HG03097 (cell line): Measurements from ENCODE around the gene SNX9.
"Not testable (repeated sequence)": the region's sequence is repeated elsewhere in the genome, so short reads cannot be mapped to it uniquely, and the experiment has no call there.

Experiments
- ATAC-seq: cut with Tn5 transposase; IDR thresholded peaks from one replicate; pipeline ENCODE4 v1.9.1; 2021; ENCODE audit not compliant: unreplicated experiment, low FRiP score

The SNX9 gene

DNA sequence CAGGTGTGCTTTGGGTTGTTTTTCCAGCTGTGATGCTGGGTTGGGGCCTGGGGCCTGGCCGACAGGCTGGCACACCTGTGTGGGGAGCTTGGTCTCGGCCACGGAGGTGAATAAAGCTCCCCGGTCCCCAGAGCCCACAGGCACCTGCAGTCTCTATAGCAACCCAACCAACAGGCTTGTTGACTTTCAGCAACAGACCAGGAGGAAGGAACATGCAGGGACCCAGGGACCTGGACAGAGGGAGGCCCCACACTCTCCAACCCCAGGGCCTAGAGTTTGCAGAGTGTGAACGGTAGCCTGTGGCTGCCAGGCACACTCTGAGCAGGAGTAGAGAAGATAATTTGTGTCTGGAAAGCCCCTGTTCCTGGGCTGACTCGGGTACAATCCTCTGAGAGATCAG lies 144.0 kb downstream of the SNX9 start:
- ATAC-seq = no peak

DNA sequence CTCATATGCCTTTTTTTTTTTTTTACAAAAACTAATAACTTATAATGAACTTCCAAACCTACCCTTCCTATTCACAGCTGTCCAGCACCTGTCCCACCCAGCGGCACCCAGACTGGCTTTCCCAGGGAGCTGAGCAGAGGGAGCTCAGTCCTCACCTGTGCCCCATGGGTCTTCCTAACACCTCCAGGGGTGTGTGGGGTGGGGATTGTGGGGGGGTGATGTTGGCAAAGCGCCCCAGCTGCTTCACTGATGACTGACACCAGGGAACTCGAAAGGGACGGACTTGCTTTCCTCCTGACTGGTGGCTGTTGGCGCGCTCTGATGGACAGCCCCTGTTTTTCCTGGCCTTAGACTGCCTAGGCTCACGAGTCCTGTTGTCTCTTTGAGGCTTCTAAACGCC lies 144.4 kb downstream of the SNX9 start:
- no peak for ATAC-seq

DNA sequence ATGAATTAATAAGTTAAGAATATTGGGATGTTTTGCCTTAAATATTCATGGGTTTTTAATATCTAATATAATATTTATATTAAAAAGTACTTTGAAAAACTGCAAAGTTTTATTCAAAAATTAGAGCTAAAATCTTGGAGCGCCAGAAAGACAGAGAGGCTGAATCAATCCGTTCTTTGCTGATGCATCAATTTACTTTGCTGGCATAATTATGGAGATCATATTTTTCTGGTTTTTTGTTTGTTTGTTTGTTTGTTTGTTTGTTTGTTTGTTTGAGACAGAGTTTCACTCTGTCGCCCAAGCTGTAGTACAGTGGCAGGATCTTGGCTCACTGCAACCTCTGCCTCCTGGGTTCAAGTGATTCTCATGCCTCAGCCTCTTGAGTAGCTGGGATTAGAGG lies 149.1 kb downstream of the SNX9 start:
- not testable (repeated sequence) for ATAC-seq

DNA sequence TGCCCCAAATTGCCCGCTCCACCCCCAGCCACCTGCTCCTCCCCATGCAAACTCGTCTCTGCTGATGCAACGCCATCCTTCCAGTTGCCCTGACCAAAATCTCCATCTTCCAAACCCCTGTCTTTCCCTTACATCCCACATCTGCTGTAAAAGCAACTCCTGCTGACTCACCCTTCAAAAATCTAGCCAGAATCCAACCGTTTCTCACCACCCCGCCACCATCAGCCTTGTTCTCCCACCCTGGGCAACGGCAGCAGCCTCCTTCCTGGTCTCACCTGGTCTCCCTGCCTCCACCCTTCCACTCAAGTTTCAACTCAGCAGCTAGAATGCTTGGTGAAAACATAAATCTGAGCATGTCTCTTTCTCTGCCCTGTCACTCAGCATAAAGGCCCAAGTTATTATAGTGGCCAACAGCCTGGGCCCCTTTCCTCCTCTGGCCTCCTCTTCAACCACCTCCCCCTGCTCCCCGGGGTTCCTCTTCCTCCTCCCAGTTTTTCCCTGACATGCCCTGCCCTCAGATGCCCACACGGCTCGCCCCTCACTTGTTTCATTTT lies 151.4 kb downstream of the SNX9 start:
- no peak for ATAC-seq

DNA sequence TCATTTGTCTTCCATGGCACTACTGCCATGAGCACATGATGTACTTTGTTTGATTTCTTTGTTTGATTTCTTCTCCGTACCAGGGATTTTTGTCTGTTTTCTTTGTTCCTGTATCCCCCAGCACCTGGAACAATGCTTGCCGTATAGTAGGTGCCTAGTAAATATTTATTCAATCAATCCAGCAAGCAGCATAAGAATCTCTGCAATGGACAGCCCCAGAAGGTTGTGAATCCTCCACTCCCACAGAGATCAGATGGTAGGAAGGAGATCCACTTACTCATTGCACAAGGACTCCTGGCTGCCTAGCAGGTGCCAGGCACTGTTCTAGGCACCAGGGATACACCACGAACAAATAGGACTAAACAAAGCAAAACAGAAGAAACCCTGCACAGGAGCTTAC lies 151.9 kb downstream of the SNX9 start:
- ATAC-seq = no peak

DNA sequence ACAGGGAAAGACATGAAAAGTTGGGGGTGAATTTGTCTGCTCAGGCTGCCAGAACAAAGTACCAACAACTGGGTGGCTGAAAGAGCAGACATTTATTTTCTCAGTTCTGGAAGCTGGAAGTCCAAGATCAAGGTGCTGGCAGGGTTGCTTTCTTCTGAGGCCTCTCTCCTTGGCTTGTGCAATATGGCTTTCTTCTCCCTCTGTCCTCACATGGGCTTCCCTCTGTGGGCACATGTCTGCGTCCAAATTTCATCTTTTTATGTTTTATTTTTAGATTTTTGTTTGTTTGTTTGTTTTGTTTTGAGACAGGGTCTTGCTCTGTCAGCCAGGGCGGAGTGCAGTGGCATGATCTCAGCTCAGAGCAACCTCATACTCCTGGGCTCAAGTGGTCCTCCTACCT lies 152.4 kb downstream of the SNX9 start:
- no peak for ATAC-seq

DNA sequence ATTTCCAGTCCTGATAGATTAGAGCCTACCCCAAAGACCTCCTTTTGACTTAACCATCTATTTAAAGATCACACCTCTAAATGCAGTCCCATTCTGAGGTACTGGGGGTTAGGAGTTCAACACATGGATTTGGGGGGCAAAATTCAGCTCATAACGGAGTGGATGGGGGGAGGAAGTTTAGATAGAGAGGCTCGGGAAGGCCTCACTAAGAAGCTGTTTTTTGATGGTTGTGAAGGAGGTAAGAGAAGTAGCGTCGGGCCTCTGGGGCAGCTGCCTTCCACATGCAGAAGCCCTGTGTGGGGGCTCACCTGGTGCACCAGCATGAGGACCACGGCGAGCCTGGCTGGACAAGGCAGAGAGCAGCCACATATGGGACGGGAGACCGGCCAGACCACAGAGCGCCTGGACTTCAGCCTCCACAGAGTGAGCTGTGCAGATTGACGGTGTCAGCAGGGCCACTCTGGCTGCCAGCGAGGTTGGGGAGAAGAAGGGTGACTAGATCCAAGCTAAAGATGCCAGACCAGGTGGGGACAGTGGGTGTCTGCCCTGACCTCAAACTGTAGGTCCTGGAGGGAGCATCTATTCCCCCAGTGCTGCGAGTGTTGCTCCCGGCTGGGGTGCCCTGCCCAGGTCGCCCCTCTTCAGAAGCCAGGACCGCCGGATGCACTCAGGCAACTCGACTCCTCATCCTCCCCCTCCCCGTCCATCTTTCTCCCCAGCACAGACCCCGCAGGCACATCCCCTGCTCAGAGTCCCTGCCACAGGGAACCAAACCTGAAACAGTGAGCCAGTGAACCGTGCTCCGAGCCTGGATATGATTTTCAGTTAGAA lies 153.5 kb downstream of the SNX9 start:
- ATAC-seq = no peak

DNA sequence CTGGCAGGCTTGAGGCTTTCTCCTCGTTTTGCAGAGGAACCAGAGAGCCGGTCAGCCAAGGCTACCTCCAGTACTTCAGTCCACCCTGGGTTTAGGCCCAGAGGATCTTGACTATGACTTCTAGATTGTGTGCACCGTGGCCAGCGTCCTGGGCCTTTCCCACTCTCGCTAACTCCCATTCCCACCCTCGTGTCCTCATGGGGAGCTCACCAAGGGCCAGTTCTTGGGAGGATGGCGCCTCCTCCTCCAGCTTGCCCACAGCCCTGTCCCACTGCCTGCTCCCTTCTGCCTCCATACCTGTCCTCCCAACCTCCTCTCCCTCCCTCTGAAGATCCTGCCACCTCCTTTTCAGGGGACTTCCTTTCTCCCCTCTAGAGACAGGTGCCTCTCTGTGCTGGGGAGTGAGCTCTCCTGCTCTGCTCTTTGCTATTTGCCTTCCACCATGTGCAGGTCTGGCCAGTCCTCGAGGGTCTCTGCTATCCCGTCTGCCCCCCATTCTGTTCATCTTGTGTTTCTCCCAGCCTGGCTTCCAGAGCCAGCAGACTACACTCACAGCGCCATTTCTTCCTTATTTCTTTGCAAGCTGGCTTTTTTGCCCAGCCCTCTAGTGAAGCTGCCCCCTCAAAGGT lies 154.2 kb downstream of the SNX9 start:
- ATAC-seq = no peak

DNA sequence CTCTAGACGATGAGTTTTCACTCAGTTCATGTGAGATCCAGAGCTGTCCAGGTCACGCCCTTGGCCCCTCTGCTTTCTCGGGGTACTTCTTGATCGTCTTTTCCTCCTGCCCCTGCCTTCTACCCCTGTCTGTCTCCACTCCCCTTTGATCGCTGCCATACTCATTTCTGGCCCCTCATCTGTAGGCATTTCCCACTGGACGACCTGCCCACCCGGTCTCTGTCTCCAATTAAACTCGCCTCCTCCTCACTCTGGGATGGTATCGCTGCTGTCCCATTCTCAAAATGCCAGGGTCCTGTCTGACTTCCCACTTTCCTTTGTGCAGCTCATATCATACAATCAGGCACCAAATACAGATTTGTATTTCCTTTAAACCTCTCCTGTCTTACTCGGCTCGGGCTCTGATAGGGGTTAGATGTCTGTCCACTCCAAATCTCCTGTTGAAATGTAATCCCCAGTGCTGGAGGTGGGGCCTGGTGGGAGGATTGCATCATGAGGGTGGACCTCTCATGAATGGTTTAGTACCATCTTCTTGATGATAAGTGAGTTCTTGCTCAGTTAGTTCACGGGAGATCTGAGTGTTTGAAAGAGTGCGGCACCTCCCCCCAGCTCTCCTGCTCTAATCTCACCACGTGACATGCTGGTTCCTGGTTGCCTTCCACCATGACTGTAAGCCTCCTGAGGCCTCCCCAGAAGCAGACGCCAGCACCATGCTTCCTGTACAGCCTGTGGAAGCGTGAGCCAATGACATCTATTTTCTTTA lies 155.2 kb downstream of the SNX9 start:
- no peak for ATAC-seq

DNA sequence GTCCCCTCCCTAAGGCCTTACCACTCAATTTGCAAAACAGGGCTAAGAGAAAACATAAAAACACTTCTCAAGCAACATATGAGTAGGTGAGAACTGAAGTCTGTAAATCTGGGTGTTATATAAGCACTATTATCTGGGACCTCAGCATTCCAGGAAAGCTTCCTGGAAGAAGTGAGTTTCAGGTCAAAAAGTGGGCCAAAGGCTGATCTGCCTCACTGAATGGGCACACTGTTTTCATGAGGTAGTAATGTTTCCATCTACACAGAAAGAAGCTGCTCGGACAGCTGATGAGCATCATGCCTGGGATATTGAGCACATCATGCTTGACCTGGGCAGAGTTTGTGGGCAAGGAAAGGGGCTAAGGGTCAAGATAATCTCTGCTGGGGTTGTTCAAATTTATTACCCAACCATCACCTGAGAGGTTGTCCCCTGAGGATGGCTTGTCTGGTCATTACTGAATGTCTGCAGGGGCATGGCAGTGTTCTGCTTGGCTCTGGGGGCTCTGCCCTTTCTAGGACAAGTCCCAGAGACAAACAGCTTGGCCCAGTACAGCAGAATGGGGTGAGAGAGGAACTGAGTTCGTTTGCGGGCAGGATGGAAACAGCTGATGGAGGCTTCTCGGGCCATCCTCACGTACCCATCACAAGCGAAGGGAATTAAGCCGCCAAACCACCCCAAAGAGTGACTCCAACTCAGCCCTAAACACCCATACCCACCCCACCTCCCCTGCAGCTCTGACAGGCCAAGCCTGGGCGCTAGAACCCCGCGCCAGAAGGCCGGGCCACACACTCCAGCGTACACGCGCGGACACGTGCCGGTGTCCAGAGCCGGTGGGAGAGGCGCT lies 157.5 kb downstream of the SNX9 start:
- ATAC-seq = no peak

DNA sequence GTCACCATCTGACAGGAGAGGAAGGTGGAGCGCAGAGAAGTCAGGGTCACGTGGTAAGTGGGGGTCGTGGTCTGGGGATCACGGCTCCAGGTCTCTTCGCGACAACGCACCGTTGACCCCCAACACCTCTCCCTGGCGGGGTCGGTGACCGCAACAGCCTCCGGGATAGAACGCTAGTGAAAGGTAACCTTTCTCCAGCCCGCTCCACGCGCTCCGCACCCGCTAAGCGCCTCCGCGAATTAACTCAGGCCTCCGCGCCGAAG lies 158.0 kb downstream of the SNX9 start:
- no peak for ATAC-seq

DNA sequence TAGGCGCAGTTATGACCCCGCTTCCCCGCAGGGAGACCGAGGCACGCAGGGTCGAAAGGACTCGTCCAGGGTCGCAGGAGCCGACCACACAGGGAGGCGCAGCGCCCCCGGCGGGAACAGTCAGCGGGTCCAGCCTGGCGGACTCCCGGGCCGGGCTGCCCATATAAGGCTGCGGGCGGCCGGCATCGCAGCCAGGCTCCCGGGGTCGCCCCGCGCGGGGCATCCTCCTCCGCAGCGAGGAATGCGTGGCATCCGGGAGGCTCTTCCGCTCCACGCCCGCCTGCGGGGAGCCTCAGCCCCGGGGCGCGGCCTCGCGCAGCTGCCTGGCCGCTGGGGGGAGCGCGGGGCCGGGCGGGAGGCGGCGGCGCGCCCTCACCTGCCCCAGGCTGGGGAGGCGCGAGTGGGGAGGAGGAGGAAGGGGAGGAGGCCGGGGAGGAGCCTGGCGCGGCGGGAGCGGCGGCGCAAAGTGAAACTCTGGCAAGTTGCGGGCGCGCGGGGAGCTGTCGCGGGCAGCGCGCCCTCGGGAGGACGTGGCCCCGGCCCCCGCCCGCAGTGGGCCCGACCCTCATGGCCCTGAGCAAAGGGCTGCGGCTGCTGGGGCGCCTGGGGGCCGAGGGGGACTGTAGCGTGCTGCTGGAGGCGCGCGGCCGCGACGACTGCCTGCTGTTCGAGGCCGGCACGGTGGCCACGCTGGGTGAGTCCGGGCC lies 158.5 kb downstream of the SNX9 start, which contains the start of gene SYNJ2:
Gene SYNJ2, plus strand, starts transcription at position 469 of the 707 bp plus-strand sequence. Its CDS starts 99 bp downstream, at position 568.
- peak; percentile 72 for ATAC-seq

DNA sequence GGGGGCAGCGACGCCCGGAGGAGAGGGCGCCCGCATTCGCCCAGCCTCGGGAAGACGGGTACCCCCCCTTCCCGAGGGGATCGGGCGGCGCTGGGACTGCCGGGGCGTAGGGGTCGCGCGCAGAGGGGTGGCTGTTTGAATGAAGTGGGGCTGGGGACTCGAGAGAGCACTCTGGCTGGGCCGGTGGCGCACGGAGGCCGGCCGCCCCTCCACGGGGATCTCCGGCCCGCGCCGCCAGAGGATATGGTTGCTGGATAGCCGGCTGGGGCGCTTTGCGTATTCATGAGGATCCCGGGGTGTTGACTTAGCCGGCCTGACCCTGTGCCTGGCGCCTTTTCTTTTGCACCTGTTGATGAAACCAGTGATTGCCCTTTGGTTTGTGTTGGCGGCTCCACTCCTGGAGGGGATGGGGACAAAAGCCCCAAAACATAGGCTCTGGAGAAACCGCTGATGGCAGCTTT lies 159.1 kb downstream of the SNX9 start:
- no peak for ATAC-seq

DNA sequence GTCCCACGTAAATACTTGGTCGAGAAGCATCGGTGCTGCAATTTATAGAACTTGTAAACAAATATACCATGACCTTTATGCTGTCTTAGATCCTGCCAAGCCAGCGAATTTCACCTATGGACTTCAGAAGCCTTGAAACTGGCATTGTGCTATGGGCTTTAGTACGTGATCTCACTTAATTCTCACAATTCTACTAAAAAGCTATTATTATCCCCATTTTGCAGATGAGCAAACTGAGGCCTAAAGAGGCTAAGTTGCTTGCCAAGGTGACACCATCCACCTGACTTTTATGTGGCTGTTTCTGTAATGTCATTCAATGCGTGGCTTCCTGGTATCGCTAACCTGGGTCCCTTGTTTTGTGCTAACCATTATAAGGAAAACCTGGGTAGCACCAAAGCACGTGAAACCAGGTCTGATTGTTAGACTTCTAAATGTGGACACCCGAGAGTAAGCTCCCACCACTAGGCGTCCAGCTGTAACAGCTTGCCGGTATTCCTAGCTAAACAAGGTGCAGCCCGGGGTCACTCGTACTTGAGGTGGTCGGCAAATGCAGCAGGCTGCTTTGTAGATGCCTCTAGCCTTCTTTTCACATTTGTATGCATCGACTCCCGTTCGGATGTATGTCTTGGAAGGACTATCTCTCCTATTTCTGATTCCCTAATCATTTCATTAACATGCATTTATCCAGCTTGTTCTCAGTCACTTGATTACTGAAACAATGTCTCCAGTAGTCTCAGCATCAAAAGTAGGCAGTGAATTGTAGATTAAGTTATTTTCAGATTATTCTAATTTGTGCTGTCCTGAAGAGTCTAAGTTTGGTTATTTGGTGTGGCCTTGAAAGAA lies 159.7 kb downstream of the SNX9 start:
- ATAC-seq = no peak

DNA sequence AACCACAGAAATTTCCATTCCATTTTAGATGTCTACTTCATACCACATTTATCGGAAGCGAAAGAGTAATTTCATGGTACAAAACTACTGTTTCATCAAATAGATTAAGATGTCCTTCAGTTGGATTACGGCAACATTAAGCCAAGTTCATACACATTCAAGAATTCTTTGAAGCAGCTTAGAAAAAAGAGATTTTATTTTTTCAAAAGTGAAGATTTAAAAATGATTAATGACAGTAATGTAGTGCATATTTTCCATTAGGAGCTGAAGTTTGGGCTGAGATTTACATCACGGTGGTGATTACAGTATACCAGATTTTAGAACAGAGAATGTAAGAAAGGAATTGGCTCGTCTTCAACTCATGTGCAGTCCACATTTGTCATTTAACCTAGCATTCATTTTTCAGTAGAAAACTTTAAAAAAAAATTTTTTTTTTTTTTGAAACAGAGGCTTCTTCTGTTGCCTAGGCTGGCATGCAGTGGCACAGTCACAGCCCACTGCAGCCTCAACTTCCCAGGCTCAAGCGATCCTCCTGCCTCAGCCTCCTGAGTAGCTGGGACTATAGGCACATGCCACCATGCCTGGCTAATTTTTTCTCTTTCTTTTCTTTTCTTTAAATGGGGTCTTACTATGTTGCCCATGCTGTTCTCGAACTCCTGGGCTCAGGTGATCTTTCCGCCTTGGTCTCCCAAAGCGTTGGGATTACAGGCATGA lies 160.5 kb downstream of the SNX9 start:
- no peak for ATAC-seq

DNA sequence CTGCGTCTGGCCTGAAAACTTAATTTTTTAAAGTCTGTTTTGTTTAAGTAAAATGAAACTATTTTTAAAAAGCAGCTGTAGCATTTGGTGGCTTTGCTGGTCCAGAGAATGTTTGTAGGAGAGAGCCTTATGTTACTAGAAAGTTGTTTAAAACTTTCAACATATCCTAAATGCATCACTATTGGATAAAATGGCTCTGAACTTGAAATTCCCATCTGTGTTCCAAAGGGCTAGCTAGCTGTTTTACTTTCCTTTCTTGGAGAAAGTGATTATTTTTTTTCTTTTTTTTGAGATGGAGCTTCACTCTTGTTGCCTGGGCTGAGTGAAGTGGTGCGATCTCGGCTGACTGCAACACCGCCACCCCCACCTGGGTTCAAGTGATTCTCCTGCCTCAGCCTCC lies 161.1 kb downstream of the SNX9 start:
- ATAC-seq = no peak

DNA sequence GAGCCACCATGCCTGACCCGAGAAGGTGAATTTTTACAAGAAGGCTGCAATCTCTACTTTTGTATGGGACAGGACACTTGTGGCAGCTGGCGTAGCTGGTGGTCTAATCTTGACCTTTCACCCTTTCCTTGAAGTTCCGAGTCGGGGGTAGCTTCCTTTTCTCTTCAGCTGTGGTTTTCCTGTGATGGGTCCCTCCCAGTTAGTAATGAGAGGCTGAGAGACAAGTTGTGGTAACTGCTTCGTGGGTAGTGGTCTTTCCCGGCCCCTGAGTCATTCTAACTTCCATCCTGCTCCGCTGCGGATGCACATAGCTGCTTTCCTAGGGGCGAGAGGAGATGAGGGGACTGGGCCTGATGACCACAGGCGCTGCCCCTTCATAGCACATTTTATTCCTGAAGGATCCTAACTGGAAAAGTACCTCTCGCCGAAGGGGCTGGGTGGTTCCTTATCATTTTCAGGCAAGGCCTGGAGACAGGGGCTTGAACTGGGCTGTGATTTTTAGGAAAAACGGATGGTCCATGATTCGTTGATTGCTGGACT lies 161.7 kb downstream of the SNX9 start:
- no peak for ATAC-seq
